MCF 10A (cell line): ENCODE measurements around the gene MAOA. TPM values are rescaled to one million over a fixed set of nuclear protein-coding genes. Genes with fewer than 3 reads are reported as not detected.
"Not testable (repeated sequence)": the region's sequence is repeated elsewhere in the genome, so short reads cannot be mapped to it uniquely, and the experiment has no call there.

ENCODE experiments used
- BruUV-seq: library from RNA; stranded (reverse); fragments of 400-500 nt; replicated peaks from 2 replicates; lab custom pipeline; 2021; lab: Mats Ljungman, UMichigan
- CTCF ChIA-PET: fragments of 300-600 bp; sonication (Branson Sonifier 250); formaldehyde crosslinking; extraction: SDS; loops from one replicate; lab custom pipeline; 2021; ENCODE audit warnings: antibody characterized with exemption, inconsistent platforms; lab: Yijun Ruan, JAX
- POLR2A ChIA-PET: fragments of 300-600, 350-650 bp; sonication (Branson Sonifier 250); formaldehyde crosslinking; extraction: SDS; loops from one replicate; lab custom pipeline; 2020; ENCODE audit warnings: antibody characterized with exemption, inconsistent platforms; lab: Yijun Ruan, JAX
- DNase-seq: peaks from one replicate; pipeline ENCODE4 v3.0.0-alpha.2; 2018; ENCODE audit not compliant: unreplicated experiment
- H3K27ac Mint-ChIP-seq: one replicate; pipeline ENCODE4 v1.8.0; 2022; ENCODE audit warnings: mild to moderate bottlenecking, low read depth, mixed read lengths; ENCODE audit not compliant: unreplicated experiment
- H3K27me3 Mint-ChIP-seq: one replicate; pipeline ENCODE4 v1.8.0; 2022; ENCODE audit warnings: mixed read lengths; ENCODE audit not compliant: insufficient read depth, unreplicated experiment
- H3K36me3 Mint-ChIP-seq: one replicate; pipeline ENCODE4 v1.8.0; 2022; ENCODE audit warnings: mild to moderate bottlenecking, moderate library complexity, mixed read lengths; ENCODE audit not compliant: insufficient read depth, unreplicated experiment
- H3K4me1 Mint-ChIP-seq: one replicate; pipeline ENCODE4 v1.8.0; 2022; ENCODE audit warnings: mixed read lengths; ENCODE audit not compliant: insufficient read depth, unreplicated experiment
- H3K4me3 Mint-ChIP-seq: one replicate; pipeline ENCODE4 v1.8.0; 2022; ENCODE audit warnings: mild to moderate bottlenecking, moderate library complexity, mixed read lengths; ENCODE audit not compliant: unreplicated experiment
- H3K9me3 Mint-ChIP-seq: one replicate; pipeline ENCODE4 v1.8.0; 2022; ENCODE audit warnings: mixed read lengths; ENCODE audit not compliant: unreplicated experiment
- intact Hi-C: fragments of 100-400 bp; cut with micrococcal nuclease; formaldehyde crosslinking; loops from 2 replicates; pipeline ENCODE4 v1.14.1; 2022
- total RNA-seq: library from RNA; stranded (reverse); gene quantifications from 2 replicates; pipeline ENCODE4 v1.2.3, GENCODE V29; 2022
- TF ChIP-seq, protein P1 (sequence below): fragments of 200-600 bp; IDR thresholded peaks from one replicate; pipeline ENCODE4 v1.8.0; 2022; ENCODE audit warnings: antibody characterized with exemption, mild to moderate bottlenecking; ENCODE audit not compliant: unreplicated experiment

The MAOA gene
- total RNA-seq, 1 experiment from 2014 or later = 8.2 TPM

DNA sequence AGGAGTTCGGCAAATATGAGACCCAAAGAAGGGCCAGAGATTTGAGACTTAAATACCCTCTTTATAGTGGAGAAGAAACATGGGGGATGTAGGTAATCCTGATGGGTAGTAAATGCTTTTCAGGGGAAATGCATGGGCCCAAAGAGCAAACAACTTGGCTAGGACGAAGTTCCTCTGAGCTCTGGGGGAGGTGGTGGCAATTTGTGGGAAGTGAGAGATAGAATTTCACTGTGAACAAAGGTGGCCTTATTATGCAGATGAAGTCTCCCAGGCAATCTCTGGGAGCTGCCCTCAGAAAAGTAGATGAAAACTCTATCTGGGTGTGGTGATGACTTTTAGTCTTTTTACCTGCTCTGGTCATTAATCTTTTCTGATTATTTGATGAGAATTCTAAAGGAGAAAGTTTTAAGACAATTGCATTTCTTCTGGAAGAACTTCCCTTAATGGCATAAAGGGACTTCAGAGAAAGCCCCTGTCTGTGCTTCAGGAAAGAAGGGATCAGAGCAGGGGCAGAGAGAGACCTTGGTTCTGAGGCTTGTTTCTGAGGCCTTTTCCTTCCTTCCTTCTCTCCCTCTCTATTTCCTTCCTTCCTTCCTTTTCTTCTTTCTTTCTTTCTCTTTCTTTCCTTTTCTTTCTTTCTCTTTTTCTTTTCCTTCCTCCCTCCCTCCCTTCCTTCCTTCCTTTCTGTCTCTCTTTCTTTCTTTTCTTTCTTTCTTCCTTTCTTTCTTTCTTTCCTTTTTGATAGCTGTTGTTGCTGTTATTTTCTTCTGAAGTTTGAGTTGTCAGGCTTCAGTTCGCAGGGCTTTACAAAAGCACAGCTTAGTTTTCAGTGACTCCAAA is 37.5 kb upstream of the MAOA start:
- Mint-ChIP-seq H3K4me1 (peaks cover 11% of the 10 kb centered on the region), H3K9me3 (no peaks in the 10 kb centered on the region), H3K27ac (no peak overlapping the region), H3K27me3 (peaks cover 53% of the 10 kb centered on the region), H3K4me3 (no peak overlapping the region), H3K36me3 (no peaks in the 10 kb centered on the region)
- DNase-seq = no peak
- ChIA-PET CTCF (interaction anchor here (0.5 kb wide), 1 partner anchor 123 kb away, joined by 4 read pairs; no protein-coding TSS in a partner anchor), POLR2A (interaction anchor here (0.7 to 1.0 kb wide), 3 partner anchors 26 to 899 kb away, joined by 3 to 4 read pairs (median 3); partner anchors contain the start of gene MAOA)
- no TSS peak for BruUV-seq
- intact Hi-C loops = no loop called here
- TF ChIP-seq, protein P1, sequence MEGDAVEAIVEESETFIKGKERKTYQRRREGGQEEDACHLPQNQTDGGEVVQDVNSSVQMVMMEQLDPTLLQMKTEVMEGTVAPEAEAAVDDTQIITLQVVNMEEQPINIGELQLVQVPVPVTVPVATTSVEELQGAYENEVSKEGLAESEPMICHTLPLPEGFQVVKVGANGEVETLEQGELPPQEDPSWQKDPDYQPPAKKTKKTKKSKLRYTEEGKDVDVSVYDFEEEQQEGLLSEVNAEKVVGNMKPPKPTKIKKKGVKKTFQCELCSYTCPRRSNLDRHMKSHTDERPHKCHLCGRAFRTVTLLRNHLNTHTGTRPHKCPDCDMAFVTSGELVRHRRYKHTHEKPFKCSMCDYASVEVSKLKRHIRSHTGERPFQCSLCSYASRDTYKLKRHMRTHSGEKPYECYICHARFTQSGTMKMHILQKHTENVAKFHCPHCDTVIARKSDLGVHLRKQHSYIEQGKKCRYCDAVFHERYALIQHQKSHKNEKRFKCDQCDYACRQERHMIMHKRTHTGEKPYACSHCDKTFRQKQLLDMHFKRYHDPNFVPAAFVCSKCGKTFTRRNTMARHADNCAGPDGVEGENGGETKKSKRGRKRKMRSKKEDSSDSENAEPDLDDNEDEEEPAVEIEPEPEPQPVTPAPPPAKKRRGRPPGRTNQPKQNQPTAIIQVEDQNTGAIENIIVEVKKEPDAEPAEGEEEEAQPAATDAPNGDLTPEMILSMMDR = no peak

- H3K4me3 Mint-ChIP-seq, H3K27ac Mint-ChIP-seq, H3K9me3 Mint-ChIP-seq, intact Hi-C loops, BruUV-seq, H3K36me3 Mint-ChIP-seq, DNase-seq: not testable (repeated sequence)
- POLR2A ChIA-PET = interaction anchor here (0.9 to 1.3 kb wide), 3 partner anchors 14 to 36 kb away, joined by 3 read pairs; partner anchors contain the start of gene MAOA
- CTCF ChIA-PET = interaction anchor here (1.1 kb wide), 1 partner anchor 40 kb away, joined by 3 read pairs; no protein-coding TSS in a partner anchor
- H3K4me1 Mint-ChIP-seq = peaks cover 11% of the 10 kb centered on the region
- H3K27me3 Mint-ChIP-seq = peaks cover 66% of the 10 kb centered on the region
Observed at GRCh38 chrX:43619861-43620260, 36.2 kb upstream of the MAOA start.

DNA sequence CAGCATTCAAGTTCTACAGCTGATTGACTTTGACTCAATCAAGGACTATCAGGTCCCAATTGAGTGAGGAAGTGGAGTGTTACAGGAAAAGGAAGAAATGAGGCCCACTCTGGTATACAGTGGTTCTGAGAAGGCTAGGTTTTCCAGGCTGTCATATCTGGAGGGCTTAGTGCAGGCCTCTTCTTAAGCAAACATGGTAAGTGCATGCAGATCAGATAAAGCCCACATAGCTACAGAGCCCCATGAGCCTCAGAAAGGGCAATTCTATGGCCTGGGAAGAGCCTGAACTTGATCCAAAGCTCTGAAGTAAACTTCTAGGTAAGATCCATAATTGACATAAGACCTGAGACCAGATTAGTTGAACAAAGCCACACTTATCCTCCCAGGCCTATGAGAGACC is 29.0 kb upstream of the MAOA start:
- no peak overlapping the region for H3K4me3 Mint-ChIP-seq
- CTCF ChIA-PET = no interaction called here
- peaks cover 75% of the 10 kb centered on the region for H3K27me3 Mint-ChIP-seq
- no peaks in the 10 kb centered on the region for H3K9me3 Mint-ChIP-seq
- POLR2A ChIA-PET = interaction anchor here (1.5 kb wide), 1 partner anchor 10 kb away, joined by 7 read pairs; no protein-coding TSS in a partner anchor
- no peaks in the 10 kb centered on the region for H3K36me3 Mint-ChIP-seq
- no peak overlapping the region for H3K27ac Mint-ChIP-seq
- intact Hi-C loops = no loop called here
- no peak for DNase-seq
- BruUV-seq = no TSS peak
- TF ChIP-seq, protein P1 = no peak
- no peaks in the 10 kb centered on the region for H3K4me1 Mint-ChIP-seq

- peaks cover 76% of the 10 kb centered on the region for H3K27me3 Mint-ChIP-seq
- no peak overlapping the region for H3K27ac Mint-ChIP-seq
- intact Hi-C loops = no loop called here
- BruUV-seq = no TSS peak
- TF ChIP-seq, protein P1 = no peak
- H3K36me3 Mint-ChIP-seq = no peaks in the 10 kb centered on the region
- CTCF ChIA-PET = no interaction called here
- no peaks in the 10 kb centered on the region for H3K9me3 Mint-ChIP-seq
- POLR2A ChIA-PET = interaction anchor here (1.5 kb wide), 1 partner anchor 10 kb away, joined by 7 read pairs; no protein-coding TSS in a partner anchor
- no peak for DNase-seq
- no peaks in the 10 kb centered on the region for H3K4me1 Mint-ChIP-seq
- H3K4me3 Mint-ChIP-seq = no peak overlapping the region
Observed at GRCh38 chrX:43627669-43628068, 28.4 kb upstream of the MAOA start.
